NCI-H1105 treated with DMSO at 0.1 percent for 48 hours (cell line): ENCODE data around the gene NAALADL2.
"Not testable (repeated sequence)": the region's sequence is repeated elsewhere in the genome, so short reads cannot be mapped to it uniquely, and the experiment has no call there.

ENCODE experiments used
- DNase-seq: peaks from one replicate; lab custom pipeline; 2025; lab: John Stamatoyannopoulos, UW

The NAALADL2 gene

DNA sequence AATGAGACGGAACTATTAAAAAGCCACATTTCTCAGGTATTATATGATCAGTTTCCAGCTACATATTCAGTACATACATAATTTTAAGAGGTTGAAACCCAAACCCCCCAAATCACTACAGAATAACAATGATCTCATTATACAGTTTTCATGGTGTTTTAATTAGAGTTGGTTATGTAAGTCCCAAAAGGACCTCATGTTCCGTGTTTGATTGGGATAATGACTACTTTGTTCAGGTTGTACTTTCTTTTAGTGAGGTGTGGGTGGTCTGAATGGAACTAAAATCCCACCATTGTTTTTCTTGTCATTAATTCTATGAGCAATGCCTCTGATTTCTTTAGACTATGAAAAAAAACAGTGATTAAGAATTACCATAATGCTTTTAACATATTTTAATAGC, 905.6 kb downstream of the NAALADL2 start:
- DNase-seq = no peak

DNA sequence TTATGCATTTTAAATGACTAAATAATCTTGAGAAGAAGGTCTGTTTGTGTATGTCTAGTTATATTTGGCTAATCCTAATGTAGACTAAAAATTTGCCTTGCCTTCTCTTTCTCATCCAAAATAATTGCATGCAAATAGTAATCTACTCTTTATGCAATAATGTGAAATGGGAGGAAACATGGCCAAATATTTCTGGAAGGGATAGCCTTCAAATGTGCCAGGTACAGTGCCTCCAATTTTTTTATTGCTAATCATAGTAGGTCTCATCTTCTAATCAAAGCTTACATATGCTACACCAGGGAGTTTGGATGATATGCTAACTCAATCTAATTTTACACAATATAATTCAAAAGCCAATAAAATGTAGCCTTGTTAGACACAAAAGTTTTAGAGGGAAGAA, 911.3 kb downstream of the NAALADL2 start:
- no peak for DNase-seq

DNA sequence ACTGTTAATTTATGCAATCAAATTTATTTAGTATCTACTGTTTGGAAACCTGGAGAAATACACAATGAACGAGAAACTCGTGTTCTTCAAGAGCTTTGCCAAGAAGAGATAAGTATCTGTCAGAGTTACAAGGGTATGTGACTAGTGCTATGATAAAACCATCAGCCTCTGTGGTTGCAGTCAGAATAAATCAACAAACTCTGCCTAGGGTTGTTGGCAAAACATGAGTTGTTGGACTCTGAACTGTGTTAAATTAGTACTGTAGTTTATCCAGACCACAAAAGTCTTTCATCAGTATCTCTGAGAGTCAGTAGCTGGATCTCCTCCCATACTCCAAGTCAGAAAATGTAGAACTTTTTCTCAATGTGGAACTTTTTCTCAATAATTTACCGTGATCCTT, 918.4 kb downstream of the NAALADL2 start:
- no peak for DNase-seq

DNA sequence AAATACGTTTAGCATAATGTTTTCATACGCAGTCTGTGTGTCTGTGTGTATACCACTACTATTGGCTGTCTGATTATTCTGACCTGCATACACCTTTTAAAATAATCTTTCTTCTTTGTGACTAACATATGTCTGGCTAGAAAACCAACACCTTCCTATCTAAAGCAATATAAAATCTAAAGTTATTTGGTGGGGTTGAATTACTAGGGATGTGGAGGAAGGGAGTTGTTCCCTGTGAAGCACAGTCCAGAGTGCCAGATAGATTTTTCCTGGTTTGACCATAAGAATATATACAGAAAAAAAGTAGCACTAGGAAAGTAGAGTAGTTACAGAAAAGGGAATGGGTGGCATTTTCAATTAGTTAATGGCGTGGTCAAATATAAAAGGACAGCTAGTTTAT, 918.8 kb downstream of the NAALADL2 start:
- no peak for DNase-seq

DNA sequence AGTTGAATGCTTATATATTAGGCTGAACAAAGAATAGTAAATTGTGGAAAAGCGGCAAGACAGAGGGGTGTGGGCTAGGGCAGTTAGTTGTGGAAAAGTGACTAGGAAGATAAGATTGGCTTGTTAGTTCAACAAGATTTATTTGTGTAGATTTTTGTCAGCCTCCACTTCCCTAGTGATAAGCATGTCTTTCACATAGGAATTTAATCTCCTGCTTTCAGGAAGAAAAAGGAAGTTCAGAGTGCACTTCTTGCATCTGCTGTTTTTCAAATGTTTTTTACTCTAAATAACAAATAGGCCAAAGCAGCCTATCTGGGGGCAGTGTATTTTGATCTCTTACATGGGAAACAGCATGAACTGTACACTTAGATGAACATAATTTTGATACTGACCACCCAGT, 919.9 kb downstream of the NAALADL2 start:
- DNase-seq = no peak

DNA sequence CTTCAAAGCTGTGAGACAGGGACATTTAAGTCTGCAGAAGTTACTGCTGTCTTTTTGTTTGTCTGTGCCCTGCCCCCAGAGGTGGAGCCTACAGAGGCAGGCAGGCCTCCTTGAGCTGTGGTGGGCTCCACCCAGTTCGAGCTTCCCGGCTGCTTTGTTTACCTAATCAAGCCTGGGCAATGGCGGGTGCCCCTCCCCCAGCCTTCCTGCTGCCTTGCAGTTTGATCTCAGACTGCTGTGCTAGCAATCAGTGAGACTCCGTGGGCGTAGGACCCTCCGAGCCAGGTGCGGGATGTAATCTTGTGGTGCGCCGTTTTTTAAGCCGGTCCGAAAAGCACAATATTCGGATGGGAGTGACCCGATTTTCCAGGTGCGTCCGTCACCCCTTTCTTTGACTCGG, 928.0 kb downstream of the NAALADL2 start:
- DNase-seq = not testable (repeated sequence)

DNA sequence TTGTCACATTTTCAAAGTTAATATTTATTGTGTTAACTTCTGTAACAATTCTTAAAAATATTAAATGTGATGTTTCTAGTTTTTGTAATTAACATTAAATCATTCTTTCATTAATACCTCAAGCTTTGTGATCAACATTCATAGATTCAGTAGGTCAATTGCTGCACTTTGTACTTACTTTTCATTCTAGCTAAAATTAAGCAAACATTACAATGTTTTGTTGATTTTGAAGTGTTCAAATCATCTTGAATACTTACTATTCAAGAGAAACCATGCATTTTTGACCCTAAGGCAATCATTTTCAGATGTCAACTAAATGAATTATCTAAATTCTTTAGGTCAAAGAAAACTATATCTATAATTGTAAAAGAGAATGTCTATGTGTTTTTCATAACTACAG, 933.1 kb downstream of the NAALADL2 start:
- DNase-seq = no peak

DNA sequence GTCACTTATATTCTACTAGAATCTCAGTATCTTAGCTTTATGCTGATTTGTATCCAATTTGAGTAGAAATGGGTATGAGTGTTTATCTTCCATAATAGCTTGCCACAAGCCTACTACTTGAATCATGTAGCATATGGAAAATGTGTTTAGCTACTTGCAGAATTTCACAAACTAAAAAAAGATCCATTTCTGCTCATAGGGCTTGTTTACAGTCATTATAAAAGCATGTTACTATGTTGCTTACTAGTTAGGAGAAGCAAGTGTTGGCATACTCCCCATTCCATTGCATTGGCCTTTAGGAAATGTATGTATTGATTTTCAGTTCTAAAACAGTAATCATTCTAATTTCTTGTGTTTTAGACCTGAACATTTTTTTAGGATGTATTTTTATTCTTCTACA, 939.2 kb downstream of the NAALADL2 start:
- DNase-seq = no peak

DNA sequence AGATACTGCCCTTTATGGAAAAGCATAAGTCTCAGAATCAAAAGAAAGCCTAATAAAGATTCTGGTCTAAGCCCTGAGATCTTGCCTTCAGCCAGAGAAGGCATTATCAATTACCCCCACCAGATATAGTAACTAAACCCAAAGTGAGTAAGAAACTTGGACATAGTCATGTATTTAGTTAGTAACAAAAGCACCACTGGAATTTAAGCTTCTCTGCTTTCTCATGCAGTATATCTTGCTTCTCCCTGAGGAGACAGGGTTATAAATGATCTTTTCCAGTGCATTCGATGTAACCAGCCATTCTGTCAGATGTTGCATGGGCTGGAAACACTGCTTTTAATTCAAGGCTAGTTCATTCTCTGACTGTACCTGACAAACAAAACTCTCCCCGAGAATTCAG, 946.7 kb downstream of the NAALADL2 start:
- no peak for DNase-seq

DNA sequence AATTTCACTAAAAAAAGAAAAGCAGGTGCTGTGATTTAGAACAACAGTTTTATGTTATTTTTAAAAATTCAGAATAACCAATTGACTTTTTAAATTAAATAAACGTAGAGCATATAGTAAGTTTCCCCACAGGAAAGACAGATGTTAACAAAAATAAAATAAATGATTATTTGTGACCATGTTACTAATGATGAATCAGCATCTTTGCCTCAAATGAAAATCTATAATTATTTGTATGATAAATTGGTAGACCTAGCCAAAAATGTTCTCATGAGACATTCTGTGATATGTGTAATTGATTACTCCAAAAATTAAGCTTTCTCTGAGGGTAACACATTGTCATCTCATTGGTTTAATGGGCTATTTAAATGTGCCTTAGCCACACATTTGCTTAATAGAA, 948.0 kb downstream of the NAALADL2 start:
- no peak for DNase-seq

DNA sequence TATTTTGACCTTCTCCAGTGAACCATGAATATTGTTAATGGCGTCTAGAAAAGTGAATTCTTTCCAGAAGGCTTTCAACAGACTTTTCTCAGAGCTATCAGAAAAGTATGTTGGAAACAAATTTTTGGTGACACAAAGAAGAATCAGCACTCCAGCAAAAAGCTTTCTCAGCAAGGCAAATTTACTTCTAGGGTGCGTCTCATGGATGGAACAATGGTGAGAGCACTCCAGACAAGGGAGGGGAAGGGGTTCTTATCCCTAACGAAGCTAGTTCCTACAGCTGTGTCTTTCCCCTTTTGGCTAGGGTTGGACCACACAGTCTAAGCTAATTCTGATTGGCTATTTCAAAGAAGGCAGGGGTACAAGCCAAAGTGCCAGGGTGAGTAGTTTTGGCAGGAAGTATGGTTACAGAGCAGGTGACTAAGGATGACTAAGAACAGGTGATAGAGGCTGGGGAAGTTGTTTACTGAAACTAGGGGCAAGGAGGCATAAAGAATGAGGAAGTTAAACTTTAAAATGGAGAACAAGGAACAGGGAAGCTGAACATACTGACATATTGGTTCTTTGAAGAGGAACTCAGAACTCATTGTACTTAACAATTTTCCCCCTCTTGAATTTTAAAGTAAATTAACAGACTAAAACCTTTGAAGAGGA, 959.8 kb downstream of the NAALADL2 start:
- DNase-seq = no peak

DNA sequence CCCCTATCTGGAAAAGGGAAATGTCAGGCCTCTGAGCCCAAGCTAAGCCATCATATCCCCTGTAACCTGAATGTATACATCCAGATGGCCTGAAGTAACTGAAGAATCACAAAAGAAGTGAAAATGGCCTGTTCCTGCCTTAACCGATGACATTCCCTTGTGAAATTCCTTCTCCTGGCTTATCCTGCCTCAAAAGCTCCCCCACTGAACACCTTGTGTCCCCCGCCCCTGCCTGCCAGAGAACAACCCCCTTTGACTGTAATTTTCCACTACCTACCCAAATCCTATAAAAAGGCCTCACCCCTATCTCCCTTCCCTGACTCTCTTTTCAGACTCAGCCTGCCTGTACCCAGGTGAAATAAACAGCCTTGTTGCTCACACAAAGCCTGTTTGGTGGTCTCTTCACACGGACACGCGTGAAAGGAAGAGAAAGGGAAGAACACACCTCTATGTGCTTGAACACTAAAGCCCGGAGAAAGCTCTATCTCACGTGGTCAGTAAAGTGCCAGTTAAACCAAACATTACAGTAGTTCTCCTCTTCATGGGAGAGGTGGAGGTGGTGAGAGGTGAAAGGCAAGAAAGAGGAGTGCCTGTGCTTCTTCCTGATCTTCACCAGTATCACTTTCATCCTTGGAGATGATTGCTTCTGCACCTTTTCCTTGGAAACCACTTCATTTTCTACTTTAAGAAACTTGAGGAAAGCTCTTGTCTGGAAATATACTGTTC, 963.8 kb downstream of the NAALADL2 start:
- not testable (repeated sequence) for DNase-seq

DNA sequence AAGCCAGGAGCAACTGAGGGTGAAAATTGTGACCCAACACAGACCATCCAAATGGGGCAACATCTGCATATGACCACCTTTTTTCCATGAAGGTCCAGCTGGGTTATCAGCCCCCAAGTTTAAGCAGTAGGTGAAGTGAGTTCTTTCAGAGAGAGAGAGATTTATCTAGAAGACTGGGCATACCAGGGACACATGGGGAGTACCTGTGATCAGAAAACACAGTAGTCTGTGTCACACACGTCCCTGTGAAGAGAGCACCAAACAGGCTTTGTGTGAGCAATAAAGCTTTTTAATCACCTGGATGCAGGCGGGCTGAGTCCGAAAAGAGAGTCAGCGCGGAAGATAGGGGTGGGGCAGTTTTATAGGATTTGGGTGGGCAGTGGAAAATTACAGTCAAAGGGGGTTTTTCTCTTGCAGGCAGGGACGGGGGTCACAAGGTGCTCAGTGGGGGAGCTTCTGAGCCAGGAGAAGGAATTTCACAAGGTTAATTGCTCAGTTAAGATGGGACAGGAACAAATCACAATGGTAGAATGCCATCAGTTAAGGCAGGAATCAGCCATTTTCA, 966.0 kb downstream of the NAALADL2 start:
- DNase-seq = not testable (repeated sequence)

DNA sequence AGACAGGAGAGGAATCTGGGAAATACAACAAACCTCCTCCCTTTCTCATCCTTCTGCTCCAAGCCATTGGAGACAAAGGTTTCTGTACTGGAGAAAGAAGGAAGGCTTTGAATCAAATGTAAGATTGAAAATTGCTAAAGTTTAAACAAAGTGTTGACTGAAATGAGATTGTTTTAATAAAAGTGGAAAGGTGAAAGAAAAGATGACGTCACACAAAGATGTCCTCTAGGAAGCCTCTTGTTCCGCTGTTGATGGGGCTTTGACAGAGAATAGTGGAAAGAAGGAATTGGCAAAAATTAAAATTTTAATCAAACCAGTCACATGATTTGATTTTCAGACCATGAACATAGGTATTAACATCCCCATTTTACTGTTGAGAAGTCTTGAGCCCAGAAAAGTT, 967.6 kb downstream of the NAALADL2 start:
- no peak for DNase-seq

DNA sequence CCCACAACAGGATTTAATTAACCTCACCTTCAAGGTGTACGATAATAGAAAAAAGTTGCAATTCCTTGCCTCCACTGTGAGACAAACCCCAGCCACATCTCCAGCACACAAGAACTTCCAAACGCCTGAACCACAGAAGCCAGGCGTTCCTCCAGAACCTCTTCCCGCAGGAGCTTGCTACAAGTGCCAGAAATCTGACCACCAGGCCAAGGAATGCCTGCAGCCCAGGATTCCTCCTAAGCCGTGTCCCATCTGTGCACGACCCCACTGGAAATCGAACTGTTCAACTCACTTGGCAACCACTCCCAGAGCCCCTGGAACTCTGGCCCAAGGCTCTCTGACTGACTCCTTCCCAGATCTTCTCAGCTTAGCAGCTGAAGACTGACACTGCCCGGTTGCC, 970.7 kb downstream of the NAALADL2 start:
- DNase-seq = not testable (repeated sequence)

DNA sequence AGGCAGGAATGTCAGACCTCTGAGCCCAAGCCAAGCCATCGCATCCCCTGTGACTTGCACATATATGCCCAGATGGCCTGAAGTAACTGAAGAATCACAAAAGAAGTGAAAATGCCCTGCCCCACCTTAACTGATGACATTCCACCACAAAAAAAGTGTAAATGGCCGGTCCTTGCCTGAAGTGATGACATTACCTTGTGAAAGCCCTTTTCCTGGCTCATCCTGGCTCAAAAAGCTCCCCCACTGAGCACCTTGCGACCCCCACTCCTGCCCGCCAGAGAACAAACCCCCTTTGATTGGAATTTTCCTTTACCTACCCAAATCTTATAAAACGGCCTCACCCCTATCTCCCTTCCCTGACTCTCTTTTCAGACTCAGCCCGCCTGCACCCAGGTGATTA, 976.6 kb downstream of the NAALADL2 start:
- not testable (repeated sequence) for DNase-seq

DNA sequence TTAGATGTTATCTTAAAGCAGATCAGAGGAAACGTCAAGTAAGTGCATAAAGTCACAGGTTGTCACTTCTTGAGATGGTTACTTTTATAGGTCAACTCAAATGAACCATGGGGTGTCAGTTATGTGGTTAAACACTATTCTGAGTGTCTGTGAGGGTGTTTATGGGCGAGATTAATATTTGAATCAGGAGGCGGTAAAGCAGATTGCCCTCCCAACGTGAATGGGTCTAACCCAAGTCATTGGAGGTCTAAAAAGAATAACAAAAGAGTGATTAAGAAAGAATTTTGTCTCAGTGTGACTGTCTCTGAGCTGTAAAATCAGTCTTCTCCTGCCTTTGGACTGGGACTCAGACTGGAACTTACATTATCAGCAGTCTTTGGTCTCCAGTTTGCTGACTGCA, 977.5 kb downstream of the NAALADL2 start:
- no peak for DNase-seq

DNA sequence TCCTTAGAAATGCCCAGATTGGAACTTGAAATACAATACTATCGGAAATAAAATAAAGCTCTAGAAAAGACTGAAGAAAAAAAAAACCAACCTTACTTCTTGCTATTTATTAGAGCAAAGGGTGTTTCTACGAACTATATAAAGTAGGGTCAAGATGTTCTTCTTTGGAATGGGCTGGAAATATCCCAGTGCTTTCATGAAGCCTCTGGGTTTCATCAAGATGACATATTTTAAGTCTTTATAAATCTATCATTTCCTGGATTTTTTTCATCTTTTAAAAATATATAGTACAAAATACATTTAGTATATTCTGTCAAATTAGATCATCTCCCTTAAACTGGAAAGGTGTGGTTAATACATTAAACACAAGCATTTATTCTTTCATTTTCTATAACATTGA, 978.8 kb downstream of the NAALADL2 start:
- no peak for DNase-seq

DNA sequence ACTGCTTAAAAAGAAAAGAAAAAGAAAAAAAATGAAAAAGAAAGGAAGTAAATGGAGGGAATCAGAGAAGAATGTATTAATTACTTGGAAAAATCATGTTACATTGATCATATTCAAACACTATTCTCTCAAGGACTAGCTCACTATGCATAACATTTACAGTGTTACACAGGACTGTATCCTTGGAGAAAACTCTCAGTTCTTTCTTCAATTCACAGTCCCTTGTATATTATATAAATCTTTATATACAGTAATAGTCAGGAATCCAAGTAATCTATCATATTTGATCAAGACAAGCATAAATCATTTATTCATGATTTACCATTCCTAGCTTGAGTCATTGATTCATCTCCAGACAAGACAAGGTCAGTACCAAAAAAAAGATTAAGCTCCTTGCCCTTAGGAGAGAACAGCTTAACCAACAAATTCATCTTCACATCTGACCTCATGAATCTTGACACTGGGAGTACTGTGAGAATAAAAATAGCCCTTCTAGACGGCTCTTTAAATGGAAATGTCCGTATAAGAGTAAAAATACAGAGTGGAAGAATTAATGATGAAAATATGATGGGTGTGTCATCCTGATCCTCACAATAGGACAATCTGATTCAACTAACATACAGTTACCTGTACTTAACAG, 980.4 kb downstream of the NAALADL2 start:
- DNase-seq = no peak

DNA sequence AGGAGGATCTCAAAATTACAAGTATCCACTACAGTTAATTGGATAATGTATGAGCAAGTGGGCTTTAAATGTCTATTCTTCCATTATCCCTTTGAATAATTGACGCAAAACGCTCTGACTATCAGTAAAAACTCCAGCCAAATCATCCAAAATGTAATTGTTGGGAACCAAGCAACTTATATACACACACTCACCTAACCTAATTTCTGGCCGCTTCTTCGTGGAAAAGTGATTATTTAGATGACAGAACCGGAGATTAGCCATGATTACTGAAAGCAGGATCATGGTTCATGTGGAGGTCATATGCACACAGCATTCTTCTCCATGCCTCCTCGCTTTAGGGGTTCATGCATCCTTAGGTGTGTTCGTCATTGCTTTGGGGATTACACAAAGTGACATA, 992.4 kb downstream of the NAALADL2 start:
- DNase-seq = peak; percentile 56

DNA sequence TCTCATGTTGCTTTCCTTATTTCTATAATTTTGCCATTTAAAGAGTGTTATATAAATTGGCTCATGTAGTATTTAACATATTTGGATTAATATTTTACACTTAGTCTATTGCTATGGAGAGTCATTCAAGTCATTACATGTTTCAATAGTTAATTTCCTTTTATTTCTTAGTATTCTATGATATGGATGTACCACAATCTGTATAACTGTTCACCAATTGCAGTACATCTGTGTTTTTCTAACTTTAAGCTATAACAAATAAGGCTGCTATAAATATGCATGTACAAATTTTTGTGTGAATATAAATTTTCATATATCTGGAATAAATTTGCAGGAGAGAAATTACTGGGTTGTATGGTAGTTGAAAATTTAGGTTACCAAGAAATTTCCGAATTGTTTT, 993.4 kb downstream of the NAALADL2 start:
- no peak for DNase-seq

DNA sequence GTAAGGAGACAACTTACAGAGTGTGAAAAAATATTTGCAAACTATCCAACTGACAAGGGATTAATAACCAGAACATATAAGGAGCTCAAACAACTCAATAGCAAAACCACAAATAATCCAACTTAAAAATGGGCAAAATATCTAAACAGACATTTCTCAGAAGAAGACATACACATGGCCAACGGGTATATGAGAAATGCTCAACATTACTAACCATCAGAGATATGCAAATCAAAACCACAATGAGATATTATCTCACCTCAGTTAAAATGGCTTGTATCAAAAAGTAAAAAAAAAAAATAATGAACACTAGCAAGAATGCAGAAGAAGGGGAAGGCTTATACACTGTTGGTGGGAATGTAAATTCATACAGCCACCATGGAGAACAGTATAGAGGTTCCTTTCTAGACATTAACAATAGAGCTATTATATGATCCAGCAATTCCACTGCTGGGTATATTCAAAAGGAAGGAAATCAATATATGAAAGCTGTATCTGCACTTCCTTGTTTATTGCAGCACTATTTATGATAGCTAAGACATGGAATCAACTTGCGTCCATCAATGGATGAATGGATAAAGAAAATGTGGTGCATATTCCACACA, 998.6 kb downstream of the NAALADL2 start:
- DNase-seq = no peak
